Measurements from ENCODE around the gene LPAR2.

Gene LPAR2

DNA sequence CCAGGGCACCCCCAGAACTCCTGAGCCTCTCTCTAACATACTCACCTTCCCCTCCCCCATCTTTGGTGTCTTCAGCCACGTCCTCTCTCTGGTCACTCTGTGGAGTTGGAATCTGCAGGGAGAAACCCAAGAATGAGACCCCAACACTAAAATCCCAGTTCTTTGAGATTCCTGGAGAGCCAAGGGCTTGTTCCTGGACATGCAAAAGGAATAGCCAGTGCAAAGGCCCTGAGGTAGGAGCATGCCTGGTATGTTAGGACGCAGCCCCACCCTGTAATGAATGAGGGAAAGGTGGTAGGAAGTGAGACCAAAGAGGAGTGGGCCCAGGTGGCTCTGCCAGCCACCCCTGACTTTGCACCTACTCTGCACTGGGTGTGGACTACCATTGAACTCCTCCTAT is 2.4 kb upstream of the LPAR2 start:
- no peak for TF ChIP-seq CTCF (IDR thresholded peaks at IDR 0.05; ENCODE audit: insufficient read depth, low read depth, low read length, missing control alignments)
- no peak for DNase-seq (ENCODE audit: low read depth)

DNA sequence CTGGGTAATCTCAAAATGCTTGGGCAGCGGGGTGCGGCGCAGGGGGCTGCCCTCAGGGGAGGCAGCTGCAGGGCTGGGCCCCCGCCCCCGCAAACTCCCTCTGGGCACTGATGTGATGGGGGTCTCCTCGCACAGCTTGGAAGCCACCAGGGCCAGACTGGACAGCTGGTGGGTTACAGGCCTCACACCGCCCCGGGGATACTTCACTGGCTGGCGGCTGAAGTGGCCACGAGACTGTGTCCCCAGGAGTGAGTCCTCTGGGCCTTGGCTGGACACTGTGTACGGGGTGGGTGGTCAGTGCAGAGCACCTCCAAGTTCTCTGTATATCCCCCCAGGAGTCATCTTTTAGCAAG is 2.0 kb upstream of the LPAR2 start:
- H3K4me3 ChIP-seq (ENCODE audit: low read depth, low read length), result no peak overlapping the region
- no peak for TF ChIP-seq CTCF (IDR thresholded peaks at IDR 0.05; ENCODE audit: insufficient read depth, low read depth, low read length, missing control alignments)
- peak; percentile 2 for DNase-seq (ENCODE audit: low read depth)

More for the DNA sequence above, 2.4 kb upstream of the LPAR2 start:
- no peak overlapping the region for H3K4me3 ChIP-seq (ENCODE audit: low read depth, low read length)

GRCh38 chr19:19628501-19629134 is 598 bp upstream of the LPAR2 start:
- no peak for TF ChIP-seq CTCF (IDR thresholded peaks at IDR 0.05; ENCODE audit: insufficient read depth, low read depth, low read length, missing control alignments)
- peak overlapping the region; percentile 65 for H3K4me3 ChIP-seq (ENCODE audit: low read depth, low read length)

GRCh38 chr19:19626516-19627472 is 1.2 kb downstream of the LPAR2 start:
- peak overlapping the region; percentile 65 for H3K4me3 ChIP-seq (ENCODE audit: low read depth, low read length)
- TF ChIP-seq CTCF (IDR thresholded peaks at IDR 0.05; ENCODE audit: insufficient read depth, low read depth, low read length, missing control alignments), result no peak
- DNase-seq (ENCODE audit: low read depth), result no peak

More at GRCh38 chr19:19628501-19629134, 598 bp upstream of the LPAR2 start:
- peak; percentile 58 for DNase-seq (ENCODE audit: low read depth)

DNA sequence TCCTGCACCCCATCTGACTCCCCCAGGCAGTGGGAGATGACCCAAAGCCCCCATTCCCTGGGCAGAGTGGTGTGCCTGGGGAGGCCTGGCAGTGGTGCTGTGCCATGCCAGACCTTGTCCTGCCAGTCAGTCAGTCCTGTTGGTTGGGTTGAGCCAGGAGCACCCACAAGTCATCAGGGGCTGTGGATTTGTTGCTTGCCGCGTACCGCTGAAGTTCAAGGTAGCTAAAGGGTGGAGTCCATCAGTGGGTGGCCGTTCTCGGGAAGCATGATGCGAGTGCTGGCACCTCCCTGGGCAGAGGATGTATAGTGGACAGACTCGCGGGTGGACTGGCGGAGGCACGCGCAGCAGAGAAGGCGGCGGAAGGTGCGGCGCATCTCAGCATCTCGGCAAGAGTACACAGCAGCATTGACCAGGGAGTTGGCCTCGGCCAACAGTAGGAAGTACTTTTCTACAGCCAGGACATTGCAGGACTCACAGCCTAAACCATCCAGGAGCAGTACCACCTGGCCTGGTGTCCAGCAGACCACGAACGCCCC is 3.9 kb downstream of the LPAR2 start:
- DNase-seq (ENCODE audit: low read depth), result no peak
- H3K4me3 ChIP-seq (ENCODE audit: low read depth, low read length), result no peak overlapping the region
- TF ChIP-seq CTCF (IDR thresholded peaks at IDR 0.05; ENCODE audit: insufficient read depth, low read depth, low read length, missing control alignments), result no peak

DNA sequence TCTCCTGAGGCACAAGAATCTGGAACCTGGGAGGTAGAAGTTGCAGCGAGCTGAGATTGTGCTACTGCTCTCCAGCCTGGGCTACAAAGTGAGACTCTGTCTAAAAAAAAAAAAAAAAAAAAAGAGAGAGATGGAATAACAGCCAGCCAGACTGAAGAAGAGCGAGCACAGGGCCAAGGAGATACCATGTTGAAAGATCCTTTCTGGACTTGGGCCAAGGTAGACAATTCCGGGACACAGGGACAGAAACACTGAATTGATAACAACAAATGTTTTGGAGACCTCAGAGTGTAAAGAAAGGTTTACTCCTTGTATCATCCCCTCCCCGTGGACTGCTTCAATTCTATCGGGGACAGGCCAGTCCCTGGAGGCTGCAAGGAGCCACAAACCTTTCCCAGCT is 4.6 kb downstream of the LPAR2 start:
- H3K4me3 ChIP-seq (ENCODE audit: low read depth, low read length), result no peak overlapping the region
- no peak for DNase-seq (ENCODE audit: low read depth)
- TF ChIP-seq CTCF (IDR thresholded peaks at IDR 0.05; ENCODE audit: insufficient read depth, low read depth, low read length, missing control alignments), result no peak

All from GM12865 (cell line).